Chondrocyte (in vitro differentiated cells): ENCODE measurements around the gene GLI3. TPM values are rescaled to one million over a fixed set of nuclear protein-coding genes. Genes with fewer than 3 reads are reported as not detected.

Experiments
- DNase-seq: peaks from one replicate; pipeline ENCODE4 v3.0.0; 2021; ENCODE audit warnings: mixed read lengths, low spot score
- H3K27ac Mint-ChIP-seq: one replicate; pipeline ENCODE4 v1.8.0; 2021; ENCODE audit warnings: mild to moderate bottlenecking, moderate library complexity, mixed read lengths; ENCODE audit not compliant: unreplicated experiment
- H3K27me3 Mint-ChIP-seq: 2 replicates; pipeline ENCODE4 v1.8.0; 2021; ENCODE audit warnings: low read depth, mixed read lengths
- H3K36me3 Mint-ChIP-seq: 2 replicates; pipeline ENCODE4 v1.8.0; 2021; ENCODE audit warnings: low read depth, mixed read lengths
- H3K4me1 Mint-ChIP-seq: 2 replicates; pipeline ENCODE4 v1.8.0; 2021; ENCODE audit warnings: low read depth, mild to moderate bottlenecking, mixed read lengths
- H3K4me3 Mint-ChIP-seq: one replicate; pipeline ENCODE4 v1.8.0; 2021; ENCODE audit warnings: mild to moderate bottlenecking, moderate library complexity, mixed read lengths; ENCODE audit not compliant: unreplicated experiment
- H3K9me3 Mint-ChIP-seq: 2 replicates; pipeline ENCODE4 v1.8.0; 2021; ENCODE audit warnings: low read depth, mixed read lengths
- CTCF ChIP-seq: fragments of 200-600 bp; sonication (generic); IDR thresholded peaks from 2 replicates; pipeline ENCODE4 v1.5.0; 2021; ENCODE audit warnings: antibody characterized with exemption, mild to moderate bottlenecking, moderate library complexity
- total RNA-seq: library from RNA; stranded (reverse); gene quantifications from 3 replicates; pipeline ENCODE4 v1.2.1, GENCODE V29; 2021

The GLI3 gene
- total RNA-seq, 1 donor from 2014 or later = 11.7 TPM

GRCh38 chr7:42237811-42238541 is 967 bp upstream of the GLI3 start:
- Mint-ChIP-seq H3K27ac (peak overlapping the region; percentile 88), H3K9me3 (no peaks in the 10 kb centered on the region), H3K4me3 (peak overlapping the region; percentile 86), H3K36me3 (no peaks in the 10 kb centered on the region), H3K27me3 (no peaks in the 10 kb centered on the region), H3K4me1 (peaks cover 44% of the 10 kb centered on the region)
- DNase-seq = no peak
- no peak for TF ChIP-seq CTCF

- no peaks in the 10 kb centered on the region for H3K27me3 Mint-ChIP-seq
- peak overlapping the region; percentile 88 for H3K27ac Mint-ChIP-seq
- peak; percentile 28 for TF ChIP-seq CTCF
- H3K4me1 Mint-ChIP-seq = peaks cover 55% of the 10 kb centered on the region
- H3K36me3 Mint-ChIP-seq = no peaks in the 10 kb centered on the region
- DNase-seq = no peak
- H3K4me3 Mint-ChIP-seq = peak overlapping the region; percentile 87
- no peaks in the 10 kb centered on the region for H3K9me3 Mint-ChIP-seq
Observed at GRCh38 chr7:42236266-42236975, 588 bp downstream of the GLI3 start.

GRCh38 chr7:42235741-42236161 is 1.3 kb downstream of the GLI3 start:
- no peaks in the 10 kb centered on the region for H3K36me3 Mint-ChIP-seq
- H3K4me3 Mint-ChIP-seq = peak overlapping the region; percentile 87
- H3K27me3 Mint-ChIP-seq = no peaks in the 10 kb centered on the region
- peak overlapping the region; percentile 88 for H3K27ac Mint-ChIP-seq
- no peak for TF ChIP-seq CTCF
- peaks cover 57% of the 10 kb centered on the region for H3K4me1 Mint-ChIP-seq
- no peaks in the 10 kb centered on the region for H3K9me3 Mint-ChIP-seq
- DNase-seq = no peak

GRCh38 chr7:42234736-42235135 is 2.3 kb downstream of the GLI3 start:
- no peaks in the 10 kb centered on the region for H3K36me3 Mint-ChIP-seq
- no peak for DNase-seq
- no peak for TF ChIP-seq CTCF
- no peaks in the 10 kb centered on the region for H3K9me3 Mint-ChIP-seq
- no peaks in the 10 kb centered on the region for H3K27me3 Mint-ChIP-seq
- peaks cover 57% of the 10 kb centered on the region for H3K4me1 Mint-ChIP-seq
- no peak overlapping the region for H3K4me3 Mint-ChIP-seq
- no peak overlapping the region for H3K27ac Mint-ChIP-seq

- DNase-seq = no peak
- Mint-ChIP-seq H3K36me3 (no peaks in the 10 kb centered on the region), H3K4me3 (no peak overlapping the region), H3K4me1 (peaks cover 52% of the 10 kb centered on the region), H3K9me3 (no peaks in the 10 kb centered on the region), H3K27ac (peak overlapping the region; percentile 25), H3K27me3 (no peaks in the 10 kb centered on the region)
- TF ChIP-seq CTCF = no peak
Observed at GRCh38 chr7:42233695-42234331, 3.2 kb downstream of the GLI3 start.
